Measurements from ENCODE around the gene TRDN.

TRDN gene

DNA sequence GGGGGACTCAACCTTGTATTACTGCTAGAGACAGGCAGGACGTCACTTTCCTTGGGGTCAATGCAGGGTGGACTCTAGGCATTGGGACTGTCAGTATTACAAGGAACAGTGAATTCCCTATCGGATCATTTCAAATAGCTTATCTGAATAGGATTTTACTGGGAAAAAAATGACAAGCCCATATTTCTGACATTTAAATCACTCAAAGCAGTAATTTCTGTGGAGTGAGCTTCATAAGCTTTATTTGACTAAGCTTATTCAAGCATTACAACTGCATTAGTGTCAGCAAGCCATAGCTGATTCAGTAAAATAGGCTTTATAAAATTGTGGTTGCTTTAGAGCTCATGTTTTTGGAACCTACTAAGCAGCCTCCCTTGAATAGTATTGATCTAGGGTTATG, 44.3 kb downstream of the TRDN start:
- no peak for ATAC-seq

DNA sequence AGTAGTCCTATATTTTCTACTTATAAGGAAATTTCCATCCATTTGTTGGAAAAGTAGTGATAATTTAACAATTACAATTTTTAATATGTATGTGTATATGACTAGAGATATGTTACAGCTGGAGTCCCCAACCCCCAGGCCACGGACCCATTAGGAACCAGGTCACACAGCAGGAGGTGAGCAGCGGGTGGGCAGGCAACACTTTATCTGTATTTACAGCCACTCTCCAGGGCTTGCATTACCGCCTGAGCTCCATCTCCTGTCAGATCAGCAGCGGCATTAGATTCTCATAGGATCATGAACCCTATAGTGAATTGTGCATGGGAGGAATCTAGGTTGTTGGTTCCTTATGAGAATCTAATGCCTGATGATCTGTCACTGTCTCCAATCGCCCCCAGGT, 46.8 kb downstream of the TRDN start:
- no peak for ATAC-seq
- TF ChIP-seq ZNF8 (CRISPR knock-in tag; IDR thresholded peaks at IDR 0.05), result no peak

More for the DNA sequence above, 44.3 kb downstream of the TRDN start:
- no peak for TF ChIP-seq CSDC2 (CRISPR knock-in tag; IDR thresholded peaks at IDR 0.05)
- TF ChIP-seq ESRRG (CRISPR knock-in tag; IDR thresholded peaks at IDR 0.05), result no peak
- no peak for TF ChIP-seq PPARA (CRISPR knock-in tag; IDR thresholded peaks at IDR 0.05; ENCODE audit: borderline replicate concordance)
- TF ChIP-seq, protein P1, sequence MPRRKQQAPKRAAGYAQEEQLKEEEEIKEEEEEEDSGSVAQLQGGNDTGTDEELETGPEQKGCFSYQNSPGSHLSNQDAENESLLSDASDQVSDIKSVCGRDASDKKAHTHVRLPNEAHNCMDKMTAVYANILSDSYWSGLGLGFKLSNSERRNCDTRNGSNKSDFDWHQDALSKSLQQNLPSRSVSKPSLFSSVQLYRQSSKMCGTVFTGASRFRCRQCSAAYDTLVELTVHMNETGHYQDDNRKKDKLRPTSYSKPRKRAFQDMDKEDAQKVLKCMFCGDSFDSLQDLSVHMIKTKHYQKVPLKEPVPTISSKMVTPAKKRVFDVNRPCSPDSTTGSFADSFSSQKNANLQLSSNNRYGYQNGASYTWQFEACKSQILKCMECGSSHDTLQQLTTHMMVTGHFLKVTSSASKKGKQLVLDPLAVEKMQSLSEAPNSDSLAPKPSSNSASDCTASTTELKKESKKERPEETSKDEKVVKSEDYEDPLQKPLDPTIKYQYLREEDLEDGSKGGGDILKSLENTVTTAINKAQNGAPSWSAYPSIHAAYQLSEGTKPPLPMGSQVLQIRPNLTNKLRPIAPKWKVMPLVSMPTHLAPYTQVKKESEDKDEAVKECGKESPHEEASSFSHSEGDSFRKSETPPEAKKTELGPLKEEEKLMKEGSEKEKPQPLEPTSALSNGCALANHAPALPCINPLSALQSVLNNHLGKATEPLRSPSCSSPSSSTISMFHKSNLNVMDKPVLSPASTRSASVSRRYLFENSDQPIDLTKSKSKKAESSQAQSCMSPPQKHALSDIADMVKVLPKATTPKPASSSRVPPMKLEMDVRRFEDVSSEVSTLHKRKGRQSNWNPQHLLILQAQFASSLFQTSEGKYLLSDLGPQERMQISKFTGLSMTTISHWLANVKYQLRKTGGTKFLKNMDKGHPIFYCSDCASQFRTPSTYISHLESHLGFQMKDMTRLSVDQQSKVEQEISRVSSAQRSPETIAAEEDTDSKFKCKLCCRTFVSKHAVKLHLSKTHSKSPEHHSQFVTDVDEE (CRISPR knock-in tag; IDR thresholded peaks at IDR 0.05), result no peak
- no peak for TF ChIP-seq OSR1 (CRISPR knock-in tag; IDR thresholded peaks at IDR 0.05)
- TF ChIP-seq ZFP3 (CRISPR knock-in tag; IDR thresholded peaks at IDR 0.05), result no peak

DNA sequence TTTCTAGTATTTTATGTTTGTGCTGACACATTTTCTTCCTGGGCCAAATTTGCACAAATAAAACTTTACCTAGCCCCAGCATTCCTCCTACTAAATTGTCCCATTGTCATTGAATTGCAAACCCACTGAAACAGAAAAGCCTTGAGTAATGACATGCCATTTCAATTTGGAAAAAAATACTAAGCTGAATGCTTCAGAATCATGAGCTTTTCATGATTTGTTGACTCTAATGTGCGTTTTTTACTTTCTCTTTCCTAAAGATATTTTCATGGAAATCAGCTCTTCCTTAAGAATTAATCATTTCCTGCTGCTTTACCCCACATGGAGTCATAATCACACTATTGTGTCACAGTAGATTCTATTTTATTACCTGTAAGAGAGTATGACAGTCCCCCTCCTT, 47.4 kb downstream of the TRDN start:
- TF ChIP-seq ZFP3 (CRISPR knock-in tag; IDR thresholded peaks at IDR 0.05) (no peak), BACH2 (CRISPR knock-in tag; IDR thresholded peaks at IDR 0.05; ENCODE audit: borderline replicate concordance) (no peak), TOX (CRISPR knock-in tag; IDR thresholded peaks at IDR 0.05; ENCODE audit: borderline replicate concordance) (no peak), ARNTL (CRISPR knock-in tag; IDR thresholded peaks at IDR 0.05; ENCODE audit: borderline replicate concordance, low read depth) (no peak), SNAI2 (CRISPR knock-in tag; IDR thresholded peaks at IDR 0.05) (no peak), TCF4 (CRISPR knock-in tag; IDR thresholded peaks at IDR 0.05; ENCODE audit: borderline replicate concordance) (no peak), ESRRG (CRISPR knock-in tag; IDR thresholded peaks at IDR 0.05) (no peak), ZFP30 (CRISPR knock-in tag; IDR thresholded peaks at IDR 0.05) (no peak), RARB (CRISPR knock-in tag; IDR thresholded peaks at IDR 0.05) (no peak), ZNF8 (CRISPR knock-in tag; IDR thresholded peaks at IDR 0.05) (no peak), ISL1 (CRISPR knock-in tag; IDR thresholded peaks at IDR 0.05) (no peak), ZNF70 (CRISPR knock-in tag; IDR thresholded peaks at IDR 0.05) (no peak), OSR1 (CRISPR knock-in tag; IDR thresholded peaks at IDR 0.05) (no peak)
- TF ChIP-seq, protein P2, sequence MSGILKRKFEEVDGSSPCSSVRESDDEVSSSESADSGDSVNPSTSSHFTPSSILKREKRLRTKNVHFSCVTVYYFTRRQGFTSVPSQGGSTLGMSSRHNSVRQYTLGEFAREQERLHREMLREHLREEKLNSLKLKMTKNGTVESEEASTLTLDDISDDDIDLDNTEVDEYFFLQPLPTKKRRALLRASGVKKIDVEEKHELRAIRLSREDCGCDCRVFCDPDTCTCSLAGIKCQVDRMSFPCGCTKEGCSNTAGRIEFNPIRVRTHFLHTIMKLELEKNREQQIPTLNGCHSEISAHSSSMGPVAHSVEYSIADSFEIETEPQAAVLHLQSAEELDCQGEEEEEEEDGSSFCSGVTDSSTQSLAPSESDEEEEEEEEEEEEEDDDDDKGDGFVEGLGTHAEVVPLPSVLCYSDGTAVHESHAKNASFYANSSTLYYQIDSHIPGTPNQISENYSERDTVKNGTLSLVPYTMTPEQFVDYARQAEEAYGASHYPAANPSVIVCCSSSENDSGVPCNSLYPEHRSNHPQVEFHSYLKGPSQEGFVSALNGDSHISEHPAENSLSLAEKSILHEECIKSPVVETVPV (CRISPR knock-in tag; IDR thresholded peaks at IDR 0.05), result no peak
- TF ChIP-seq, protein P3, sequence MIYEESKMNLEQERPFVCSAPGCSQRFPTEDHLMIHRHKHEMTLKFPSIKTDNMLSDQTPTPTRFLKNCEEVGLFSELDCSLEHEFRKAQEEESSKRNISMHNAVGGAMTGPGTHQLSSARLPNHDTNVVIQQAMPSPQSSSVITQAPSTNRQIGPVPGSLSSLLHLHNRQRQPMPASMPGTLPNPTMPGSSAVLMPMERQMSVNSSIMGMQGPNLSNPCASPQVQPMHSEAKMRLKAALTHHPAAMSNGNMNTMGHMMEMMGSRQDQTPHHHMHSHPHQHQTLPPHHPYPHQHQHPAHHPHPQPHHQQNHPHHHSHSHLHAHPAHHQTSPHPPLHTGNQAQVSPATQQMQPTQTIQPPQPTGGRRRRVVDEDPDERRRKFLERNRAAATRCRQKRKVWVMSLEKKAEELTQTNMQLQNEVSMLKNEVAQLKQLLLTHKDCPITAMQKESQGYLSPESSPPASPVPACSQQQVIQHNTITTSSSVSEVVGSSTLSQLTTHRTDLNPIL (CRISPR knock-in tag; IDR thresholded peaks at IDR 0.05; ENCODE audit: low read depth), result no peak
- TF ChIP-seq, protein P4, sequence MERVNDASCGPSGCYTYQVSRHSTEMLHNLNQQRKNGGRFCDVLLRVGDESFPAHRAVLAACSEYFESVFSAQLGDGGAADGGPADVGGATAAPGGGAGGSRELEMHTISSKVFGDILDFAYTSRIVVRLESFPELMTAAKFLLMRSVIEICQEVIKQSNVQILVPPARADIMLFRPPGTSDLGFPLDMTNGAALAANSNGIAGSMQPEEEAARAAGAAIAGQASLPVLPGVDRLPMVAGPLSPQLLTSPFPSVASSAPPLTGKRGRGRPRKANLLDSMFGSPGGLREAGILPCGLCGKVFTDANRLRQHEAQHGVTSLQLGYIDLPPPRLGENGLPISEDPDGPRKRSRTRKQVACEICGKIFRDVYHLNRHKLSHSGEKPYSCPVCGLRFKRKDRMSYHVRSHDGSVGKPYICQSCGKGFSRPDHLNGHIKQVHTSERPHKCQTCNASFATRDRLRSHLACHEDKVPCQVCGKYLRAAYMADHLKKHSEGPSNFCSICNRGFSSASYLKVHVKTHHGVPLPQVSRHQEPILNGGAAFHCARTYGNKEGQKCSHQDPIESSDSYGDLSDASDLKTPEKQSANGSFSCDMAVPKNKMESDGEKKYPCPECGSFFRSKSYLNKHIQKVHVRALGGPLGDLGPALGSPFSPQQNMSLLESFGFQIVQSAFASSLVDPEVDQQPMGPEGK (CRISPR knock-in tag; IDR thresholded peaks at IDR 0.05; ENCODE audit: borderline replicate concordance), result no peak
- TF ChIP-seq, protein P5, sequence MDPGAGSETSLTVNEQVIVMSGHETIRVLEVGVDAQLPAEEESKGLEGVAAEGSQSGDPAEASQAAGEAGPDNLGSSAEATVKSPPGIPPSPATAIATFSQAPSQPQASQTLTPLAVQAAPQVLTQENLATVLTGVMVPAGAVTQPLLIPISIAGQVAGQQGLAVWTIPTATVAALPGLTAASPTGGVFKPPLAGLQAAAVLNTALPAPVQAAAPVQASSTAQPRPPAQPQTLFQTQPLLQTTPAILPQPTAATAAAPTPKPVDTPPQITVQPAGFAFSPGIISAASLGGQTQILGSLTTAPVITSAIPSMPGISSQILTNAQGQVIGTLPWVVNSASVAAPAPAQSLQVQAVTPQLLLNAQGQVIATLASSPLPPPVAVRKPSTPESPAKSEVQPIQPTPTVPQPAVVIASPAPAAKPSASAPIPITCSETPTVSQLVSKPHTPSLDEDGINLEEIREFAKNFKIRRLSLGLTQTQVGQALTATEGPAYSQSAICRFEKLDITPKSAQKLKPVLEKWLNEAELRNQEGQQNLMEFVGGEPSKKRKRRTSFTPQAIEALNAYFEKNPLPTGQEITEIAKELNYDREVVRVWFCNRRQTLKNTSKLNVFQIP (CRISPR knock-in tag; IDR thresholded peaks at IDR 0.05; ENCODE audit: borderline replicate concordance, low read depth), result no peak
- ATAC-seq, result no peak

DNA sequence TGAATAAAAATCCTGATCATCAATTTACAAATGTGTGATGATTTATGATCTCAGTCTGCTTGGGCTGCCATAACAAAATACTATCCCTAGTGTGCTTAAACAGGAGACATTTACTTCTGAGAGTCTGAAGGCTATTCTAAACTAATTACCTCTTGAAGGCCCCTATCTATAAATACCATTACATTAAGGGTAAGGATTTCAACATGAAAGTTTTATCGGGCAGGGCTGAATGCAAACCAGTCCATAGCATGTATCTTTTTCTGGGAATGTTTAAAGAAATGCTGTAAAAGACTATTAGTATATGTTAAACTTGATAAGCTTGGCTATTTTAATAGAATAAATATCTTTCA, 48.2 kb downstream of the TRDN start:
- no peak for ATAC-seq
- TF ChIP-seq OSR1 (CRISPR knock-in tag; IDR thresholded peaks at IDR 0.05), result no peak
- TF ChIP-seq ARNTL (CRISPR knock-in tag; IDR thresholded peaks at IDR 0.05; ENCODE audit: borderline replicate concordance, low read depth), result no peak
- TF ChIP-seq, protein P2 (CRISPR knock-in tag; IDR thresholded peaks at IDR 0.05), result no peak
- TF ChIP-seq, protein P1 (CRISPR knock-in tag; IDR thresholded peaks at IDR 0.05), result no peak

Data from SK-N-SH treated with all-trans-retinoic acid at 6 μM for 48 hours (cell line).